GM19324 (cell line): Measurements from ENCODE around the gene TRIB2.

Experiments
- ATAC-seq: cut with Tn5 transposase; IDR thresholded peaks from one replicate; pipeline ENCODE4 v1.9.1; 2021; ENCODE audit warnings: mild to moderate bottlenecking, moderate library complexity; ENCODE audit not compliant: unreplicated experiment, low FRiP score

TRIB2 gene

GRCh38 chr2:12737297-12737696 lies 20.6 kb downstream of the TRIB2 start:
- no peak for ATAC-seq

DNA sequence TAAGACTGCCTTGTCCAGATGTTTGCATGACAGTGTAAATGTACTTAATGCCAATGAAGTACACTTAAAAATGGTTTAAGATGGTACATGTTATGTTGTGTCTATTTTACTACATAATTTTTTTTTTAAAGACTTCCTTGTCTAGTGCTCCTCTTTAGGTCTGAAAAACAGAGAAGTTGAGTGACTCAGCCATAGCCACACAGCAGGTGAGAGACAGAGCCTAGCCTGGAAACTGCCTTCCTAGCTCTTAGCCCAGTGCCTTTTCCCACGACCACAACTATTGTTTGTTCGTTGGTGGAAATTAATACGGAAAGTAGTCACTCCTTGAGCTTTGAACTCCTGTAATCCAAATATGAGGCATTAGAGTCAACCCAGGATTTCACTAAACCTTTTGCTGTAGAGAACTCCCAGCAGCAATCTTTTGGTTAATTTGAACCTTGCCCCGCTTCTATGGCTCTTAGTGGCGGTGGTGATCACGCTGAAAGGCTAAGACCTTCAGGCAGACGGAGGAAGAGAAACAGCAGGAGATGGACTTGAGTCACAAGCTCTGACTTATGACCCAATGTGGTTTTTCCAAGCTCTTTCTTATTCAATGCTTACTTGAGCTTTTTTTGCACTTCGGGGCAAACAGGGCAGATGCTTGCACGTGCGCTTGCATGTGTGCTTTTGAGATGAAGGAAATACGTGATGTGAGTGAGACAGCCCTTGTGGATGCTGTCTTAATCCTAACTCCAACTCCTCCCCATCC lies 21.2 kb downstream of the TRIB2 start:
- no peak for ATAC-seq

- no peak for ATAC-seq
These were observed 23.1 kb downstream of the TRIB2 start for GRCh38 chr2:12739721-12740254.

- no peak for ATAC-seq
These were observed 24.6 kb downstream of the TRIB2 start for GRCh38 chr2:12741380-12741779.

DNA sequence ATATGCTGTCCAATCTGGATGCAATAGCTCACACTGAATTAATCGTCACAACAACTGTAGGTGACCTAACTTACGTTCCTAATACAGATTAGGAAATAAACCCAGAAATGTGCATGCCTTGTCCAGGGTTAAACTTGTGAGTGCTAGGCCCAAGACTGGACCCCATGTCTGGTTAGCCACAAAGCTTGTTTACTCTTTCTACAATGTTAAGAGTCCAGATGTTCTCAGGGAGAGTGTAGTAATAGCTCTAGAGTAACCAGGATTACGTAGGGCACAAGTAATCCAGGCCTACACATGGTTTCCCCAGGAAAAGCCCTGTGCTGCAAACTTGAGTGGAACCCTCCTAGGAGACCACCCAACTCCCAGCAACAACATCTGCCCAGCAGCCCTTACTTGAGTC lies 26.2 kb downstream of the TRIB2 start:
- no peak for ATAC-seq

DNA sequence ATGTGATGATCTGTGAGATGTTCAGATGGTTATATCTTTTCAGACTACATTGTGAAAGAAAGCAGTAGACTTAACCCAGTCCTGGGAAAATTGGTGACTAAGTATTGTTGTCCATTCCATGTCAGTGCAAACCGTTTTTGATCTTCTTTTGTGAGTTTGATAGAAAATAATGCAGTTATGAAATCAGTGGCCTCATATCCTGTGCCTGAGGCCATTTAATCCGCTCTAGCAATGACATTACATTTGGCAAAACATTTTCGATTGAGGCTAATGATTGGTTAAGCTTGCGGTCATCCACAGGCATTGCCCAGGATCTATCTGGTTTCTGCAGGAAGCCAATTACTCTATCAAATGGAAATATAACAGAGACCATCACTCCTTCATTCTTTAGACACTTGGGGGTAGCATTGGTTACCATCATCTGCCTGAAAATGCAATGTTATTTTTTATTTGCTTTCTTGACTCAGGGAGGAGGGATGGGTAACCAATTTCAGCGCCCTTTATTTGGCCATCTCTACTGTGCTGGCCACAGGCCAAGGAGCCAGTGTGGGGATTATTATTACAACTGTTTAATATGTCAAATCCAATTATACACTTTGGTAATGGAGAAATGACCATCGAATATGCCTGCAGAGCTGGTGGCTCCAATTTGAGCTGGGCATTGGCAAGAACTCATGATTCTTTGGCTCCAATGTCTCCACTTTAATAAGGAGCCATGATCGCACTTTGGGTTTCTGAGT lies 33.6 kb downstream of the TRIB2 start:
- no peak for ATAC-seq

DNA sequence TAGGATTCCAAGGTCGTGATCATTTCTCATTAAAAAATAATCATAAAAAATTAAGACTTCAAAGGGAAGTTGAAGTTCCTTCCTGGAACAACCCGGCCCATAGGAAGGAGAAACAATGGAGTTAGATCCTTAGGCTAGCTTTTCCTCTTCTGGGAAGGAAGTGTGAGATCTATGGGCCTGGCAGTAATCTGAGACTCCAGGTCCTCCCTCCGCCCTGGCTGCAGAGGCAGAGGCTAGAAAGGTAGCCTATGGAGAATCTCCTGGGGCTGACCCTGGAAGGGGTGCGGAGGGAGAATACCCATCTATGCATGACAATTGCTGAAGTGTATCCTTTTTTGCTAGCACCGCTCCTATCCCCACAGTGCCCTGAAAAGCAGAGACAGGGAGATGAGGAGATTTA lies 37.9 kb downstream of the TRIB2 start:
- no peak for ATAC-seq

GRCh38 chr2:12755384-12755783 lies 38.6 kb downstream of the TRIB2 start:
- ATAC-seq: no peak

- no peak for ATAC-seq
These were observed 42.5 kb downstream of the TRIB2 start for GRCh38 chr2:12759248-12759647.

- no peak for ATAC-seq
These were observed 44.4 kb downstream of the TRIB2 start for GRCh38 chr2:12761104-12761503.

- no peak for ATAC-seq
These were observed 45.6 kb downstream of the TRIB2 start for GRCh38 chr2:12762337-12762736.

DNA sequence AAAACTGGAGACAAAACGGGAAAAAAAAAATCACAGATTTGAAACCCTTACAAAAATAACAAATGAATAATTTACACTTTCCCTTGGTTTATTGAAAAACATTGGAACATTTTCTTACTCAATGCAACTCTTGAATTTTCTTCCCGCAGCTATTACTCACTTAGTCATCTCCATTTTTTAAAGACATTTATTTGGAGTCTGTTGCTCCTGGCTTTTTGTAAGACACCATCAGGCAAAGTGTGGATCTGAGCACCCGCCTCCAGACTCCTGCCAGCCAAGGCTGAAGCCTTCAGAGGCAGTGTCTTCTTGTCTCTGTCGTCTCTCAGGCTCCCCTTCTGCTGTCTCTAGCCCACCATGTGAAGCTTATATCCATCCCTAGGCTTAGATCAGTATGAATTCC lies 46.2 kb downstream of the TRIB2 start:
- no peak for ATAC-seq

DNA sequence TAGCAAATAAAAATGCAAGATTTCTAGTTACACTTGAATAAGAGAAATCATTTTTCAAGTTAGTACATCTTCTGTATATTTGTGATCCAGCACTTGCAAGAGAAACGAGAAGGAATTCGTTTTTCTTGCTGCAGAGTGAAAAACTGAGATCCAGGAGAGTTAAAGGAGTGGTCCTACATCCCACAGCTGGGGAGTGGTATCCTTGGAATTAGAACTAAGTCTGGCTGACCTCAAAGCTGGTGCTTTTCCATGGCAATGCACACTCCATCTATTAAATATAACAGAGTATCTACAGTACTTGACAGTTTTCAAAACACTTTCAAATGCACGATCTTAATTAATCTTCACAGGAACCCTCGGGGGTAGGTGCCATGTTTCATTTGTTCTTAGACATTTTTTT lies 46.8 kb downstream of the TRIB2 start:
- no peak for ATAC-seq

DNA sequence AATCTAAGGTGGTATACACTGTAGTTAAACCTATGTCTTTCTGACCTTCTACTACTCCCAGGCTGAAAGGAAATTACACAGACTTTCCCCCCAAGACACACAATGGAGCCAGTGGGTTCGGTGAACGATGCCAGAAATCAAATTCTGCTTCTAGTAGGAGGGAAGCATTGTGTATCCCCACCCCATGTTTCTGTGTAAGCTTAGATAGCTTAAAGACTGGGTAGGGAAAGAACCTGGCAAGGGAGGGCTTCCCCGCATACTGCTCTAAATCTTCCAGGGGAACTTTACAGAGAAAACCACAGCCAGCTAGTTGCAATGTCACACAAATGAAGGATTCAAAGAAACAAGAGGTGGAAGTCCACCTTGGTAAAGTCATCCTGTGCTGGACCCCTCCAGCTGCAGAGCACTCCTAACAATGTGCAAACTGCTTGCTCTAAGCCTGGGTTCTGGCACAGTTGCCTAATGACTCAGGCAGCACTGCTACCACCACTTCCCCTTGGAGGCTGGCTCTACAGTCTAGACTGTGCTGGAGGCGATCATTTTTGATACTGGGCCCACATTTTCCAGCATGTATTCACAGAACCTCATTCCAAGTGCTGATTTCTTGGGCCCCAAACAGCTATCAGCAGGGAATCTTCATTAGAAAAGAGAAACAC lies 47.5 kb downstream of the TRIB2 start:
- ATAC-seq: no peak

DNA sequence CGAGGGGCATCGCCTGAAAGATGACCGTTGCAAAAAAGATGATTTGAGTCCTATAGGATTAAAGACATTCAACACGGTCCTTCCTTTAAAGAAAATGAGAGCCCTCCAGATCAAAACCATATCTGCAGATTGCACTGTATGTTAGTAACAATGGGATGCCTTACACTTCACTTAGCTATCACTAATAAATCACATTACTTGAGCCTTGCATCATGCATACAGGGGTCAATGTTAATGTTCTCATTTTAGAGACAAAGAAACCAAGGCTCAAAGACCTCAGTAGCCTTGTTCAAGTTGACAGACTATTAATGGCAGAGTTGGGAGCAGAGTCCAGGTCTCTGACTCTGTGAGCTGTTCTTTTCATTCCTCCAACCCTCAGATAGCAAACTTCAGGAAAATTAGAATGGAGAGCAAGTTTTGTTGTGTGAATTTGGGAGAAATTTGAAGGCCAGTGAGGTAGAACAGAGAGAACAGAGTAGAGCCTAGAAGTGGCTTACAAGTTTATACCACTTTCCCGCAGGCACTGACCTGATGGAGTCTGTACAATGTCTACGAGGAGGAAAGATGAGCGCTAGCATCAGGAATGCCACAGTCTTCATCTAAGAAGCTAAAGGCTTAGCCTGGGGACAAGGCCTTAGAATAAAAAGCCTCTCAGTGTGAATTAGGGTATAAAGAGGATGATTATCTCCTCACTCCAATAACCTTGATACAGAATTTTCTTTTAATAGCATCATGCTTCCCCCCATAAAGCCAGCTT lies 48.3 kb downstream of the TRIB2 start:
- no peak for ATAC-seq

- no peak for ATAC-seq
These were observed 49.7 kb downstream of the TRIB2 start for GRCh38 chr2:12766421-12766879.

GRCh38 chr2:12767541-12767940 lies 50.8 kb downstream of the TRIB2 start:
- no peak for ATAC-seq

- no peak for ATAC-seq
These were observed 51.4 kb downstream of the TRIB2 start for GRCh38 chr2:12767996-12768624.

DNA sequence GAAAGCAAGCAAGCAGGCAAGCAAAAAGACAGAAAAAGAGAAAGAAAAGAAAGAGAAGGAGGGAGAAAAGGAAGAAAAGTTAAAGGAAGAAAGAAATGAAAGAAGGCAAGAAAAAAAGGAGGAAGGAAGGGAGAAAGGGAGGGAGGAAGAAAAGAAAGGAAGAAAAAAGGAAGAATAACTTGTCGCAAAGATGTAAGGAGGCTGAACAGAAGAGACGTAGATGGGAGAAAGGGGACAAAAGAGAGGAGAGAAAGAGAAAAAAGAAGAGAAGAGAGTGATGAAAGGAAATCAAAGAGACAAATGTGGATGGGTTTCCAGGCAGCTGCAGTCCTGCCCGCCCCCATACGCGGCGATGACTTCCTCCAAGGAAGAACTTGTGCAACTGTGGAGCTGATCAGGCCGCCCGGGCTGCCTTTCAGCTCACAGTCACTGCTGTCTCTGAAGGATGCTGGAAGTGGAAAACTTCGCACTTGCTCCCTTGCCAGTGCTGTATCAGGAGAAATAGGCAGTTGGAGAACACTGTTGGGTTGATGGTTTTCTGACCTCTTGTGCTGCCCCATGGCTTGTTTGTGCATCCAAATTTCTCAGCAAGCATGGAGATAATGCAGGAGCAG lies 52.9 kb downstream of the TRIB2 start:
- ATAC-seq: no peak
